Smooth muscle cell of the brain vasculature (primary cell): ENCODE results near the gene EVL.
"Not testable (repeated sequence)": the region's sequence is repeated elsewhere in the genome, so short reads cannot be mapped to it uniquely, and the experiment has no call there.

ENCODE experiments used
- DNase-seq: peaks from one replicate; pipeline ENCODE4 v3.0.0-alpha.2; 2012; ENCODE audit warnings: low read depth, low spot score

EVL gene

DNA sequence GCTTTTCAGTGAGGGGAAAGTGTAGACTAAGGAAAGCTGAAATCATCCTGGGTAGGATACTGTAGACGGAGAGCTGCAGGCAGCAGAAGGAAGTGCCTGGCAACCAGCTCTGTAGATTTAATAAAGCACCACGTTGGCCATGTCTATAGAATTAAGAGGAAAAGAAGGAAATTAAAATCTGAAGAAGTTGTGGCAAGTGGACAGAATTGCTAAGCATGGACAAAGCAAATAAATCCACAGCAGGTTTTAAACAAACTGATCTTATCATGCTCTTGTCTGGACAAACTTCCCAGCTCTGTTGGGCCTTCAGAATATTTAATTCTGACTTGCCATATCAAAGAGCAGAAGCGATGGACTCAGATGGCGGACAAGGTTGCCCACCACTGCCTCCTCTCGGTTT is 27.2 kb upstream of the EVL start:
- no peak for DNase-seq

DNA sequence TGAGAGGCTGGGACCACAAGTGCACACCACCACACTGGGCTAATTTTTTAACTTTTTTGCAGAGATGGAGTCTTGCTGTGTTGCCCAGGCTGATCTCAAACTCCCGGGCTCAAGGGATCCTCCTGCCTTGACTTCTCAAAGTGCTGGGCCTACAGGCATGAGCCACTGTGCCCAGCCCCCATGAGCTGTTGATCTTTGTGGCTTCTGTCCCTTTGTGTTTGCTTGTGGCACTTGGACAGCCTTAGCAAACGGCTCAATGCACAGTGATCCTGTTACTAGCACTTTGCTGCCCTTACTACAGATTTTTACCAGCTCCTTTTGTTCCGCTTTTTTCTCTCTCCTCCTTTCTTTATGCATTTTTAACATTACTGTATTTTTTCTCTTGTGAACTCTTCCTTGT is 25.3 kb upstream of the EVL start:
- DNase-seq, result no peak

DNA sequence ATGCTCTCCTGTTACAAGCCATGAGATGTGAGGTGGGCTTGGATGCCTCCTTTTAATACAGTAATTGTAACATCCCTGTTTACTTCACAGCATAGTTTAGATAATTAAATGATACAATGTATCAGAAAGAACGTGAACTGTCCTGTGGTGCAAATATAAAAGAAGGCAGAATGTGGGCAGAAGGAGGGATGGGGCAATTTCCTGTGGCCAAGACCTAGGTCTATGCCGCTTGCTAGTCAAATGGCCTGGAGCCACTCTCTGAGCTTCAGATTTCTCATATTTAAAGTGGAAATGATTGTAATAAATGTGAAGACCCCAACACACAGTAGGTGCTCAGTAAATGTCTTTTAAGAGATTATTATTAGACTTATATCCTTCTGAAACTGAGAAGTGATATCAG is 24.0 kb upstream of the EVL start:
- DNase-seq, result no peak

DNA sequence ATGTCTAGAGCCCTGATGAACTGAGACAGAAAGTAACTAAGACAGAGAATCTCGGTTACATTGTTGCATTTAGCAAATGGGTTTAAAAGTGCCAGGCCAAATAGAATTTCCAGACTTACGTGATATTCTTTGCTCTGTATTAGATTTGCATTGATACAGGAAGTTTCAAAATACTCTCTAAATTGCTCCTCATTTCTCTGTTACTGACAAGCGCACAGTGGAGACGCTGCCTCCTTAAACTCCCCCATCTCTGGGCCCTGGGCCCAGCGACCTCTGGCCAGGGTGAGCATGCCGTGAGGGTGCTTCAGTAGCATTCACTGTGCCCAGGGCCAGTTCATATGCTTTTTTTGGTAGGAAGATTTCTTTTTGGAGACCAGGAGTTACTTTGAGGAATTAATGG is 22.9 kb upstream of the EVL start:
- no peak for DNase-seq

DNA sequence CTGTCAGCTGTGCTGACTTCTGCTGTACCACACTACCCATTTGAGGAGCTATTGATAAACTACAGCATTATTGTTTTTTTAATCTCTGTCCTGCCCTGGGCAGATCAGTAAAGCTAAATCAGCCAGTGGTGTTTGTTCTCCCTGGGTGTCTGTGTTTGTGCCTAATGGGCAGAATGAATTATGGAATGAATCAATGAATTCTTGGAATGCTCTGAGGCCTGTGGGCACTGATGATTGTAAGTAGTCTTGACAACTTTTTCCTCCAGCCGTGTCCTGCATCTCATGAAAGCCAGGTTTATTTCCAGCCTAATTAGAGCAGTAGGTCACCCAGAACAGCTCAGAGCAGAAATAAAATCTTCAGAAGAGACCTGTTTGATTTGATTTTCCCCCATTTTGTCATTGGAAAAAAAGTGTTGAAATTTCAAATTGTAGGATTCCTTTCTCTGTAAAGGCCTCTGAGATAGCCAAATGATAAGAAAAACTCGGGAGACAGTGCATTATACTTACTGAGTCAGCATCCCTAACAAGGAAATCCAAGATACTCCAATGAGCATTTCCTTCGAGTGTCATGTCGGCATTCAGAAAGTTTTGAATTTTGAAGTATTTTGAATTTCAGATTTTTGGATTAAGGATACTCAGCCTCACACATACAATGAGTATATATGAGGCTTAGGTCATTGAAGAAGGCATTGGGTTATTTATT is 19.4 kb upstream of the EVL start:
- DNase-seq, result no peak

DNA sequence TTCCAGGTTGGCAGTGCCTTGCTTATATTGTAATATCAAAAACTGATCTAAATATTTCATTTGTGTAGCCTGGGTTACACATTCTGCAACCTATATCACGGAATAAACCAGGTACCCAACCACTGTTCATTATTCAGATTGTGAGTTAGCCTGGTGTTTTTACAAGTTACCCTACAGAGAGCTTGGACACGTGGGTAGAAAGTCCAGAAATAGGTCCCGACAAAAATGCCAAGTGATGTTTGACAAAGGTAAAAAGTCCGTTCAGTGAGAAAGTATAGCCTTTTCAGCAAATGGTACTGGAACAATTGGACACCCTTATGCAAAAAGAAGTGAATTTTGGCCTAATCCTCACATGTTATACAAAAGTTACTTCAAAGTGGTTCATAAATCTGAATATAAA is 17.6 kb upstream of the EVL start:
- DNase-seq, result no peak

DNA sequence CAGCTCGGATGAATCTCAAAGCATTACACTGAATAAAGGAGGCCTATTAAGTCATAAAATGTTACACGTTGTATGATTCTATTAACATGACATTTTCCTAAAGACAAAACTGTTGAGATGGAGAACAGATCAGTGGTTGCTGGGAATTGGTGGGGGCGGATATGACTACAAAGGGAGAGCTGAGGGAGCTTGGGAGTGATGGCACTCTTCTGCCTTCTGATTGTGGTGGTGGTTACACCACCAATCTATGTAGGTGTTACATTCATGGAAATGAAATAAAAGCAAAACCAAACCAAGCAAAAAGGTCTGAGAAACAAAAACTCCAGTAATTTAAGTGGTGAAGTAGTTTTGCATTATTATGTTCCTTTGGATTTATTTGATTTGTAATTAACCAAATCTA is 16.4 kb upstream of the EVL start:
- DNase-seq, result no peak

DNA sequence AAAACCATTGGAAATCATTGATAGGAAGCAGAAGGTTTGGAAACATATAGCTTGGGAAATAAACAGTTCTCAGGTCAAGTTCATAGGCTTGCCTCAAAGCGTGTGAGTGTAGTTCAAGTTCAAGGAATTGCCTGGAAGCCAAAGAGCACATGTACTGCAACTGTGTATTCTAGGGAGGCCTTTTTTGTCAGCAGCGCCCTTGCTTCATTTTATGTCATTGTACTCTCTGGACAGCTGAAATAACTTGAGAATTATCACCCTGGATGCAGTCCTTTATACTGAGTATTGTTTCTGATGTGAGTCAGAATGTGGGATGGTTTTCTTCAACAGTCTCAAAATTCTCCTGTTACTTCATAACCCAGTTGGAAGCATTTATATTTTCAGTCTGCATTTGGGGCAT is 16.0 kb upstream of the EVL start:
- DNase-seq, result no peak

DNA sequence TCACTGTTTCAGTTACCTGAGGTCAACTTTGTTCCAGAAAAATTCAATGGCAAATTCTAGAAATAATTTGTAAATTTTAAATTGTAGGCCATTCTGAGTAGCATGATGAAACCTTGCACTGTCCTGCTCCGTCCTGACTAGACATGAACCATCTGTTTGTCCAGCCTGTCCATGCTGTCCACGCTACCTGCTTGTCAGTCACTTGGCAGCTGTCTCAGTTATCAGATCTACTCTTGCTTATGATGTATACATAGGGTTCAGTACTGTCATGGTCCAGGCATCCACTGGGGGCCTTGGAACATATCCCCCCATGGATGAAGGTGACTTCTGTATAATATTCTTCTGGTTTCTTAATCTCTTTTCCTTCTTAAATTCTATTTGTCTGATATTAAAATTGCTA is 14.1 kb upstream of the EVL start:
- no peak for DNase-seq

DNA sequence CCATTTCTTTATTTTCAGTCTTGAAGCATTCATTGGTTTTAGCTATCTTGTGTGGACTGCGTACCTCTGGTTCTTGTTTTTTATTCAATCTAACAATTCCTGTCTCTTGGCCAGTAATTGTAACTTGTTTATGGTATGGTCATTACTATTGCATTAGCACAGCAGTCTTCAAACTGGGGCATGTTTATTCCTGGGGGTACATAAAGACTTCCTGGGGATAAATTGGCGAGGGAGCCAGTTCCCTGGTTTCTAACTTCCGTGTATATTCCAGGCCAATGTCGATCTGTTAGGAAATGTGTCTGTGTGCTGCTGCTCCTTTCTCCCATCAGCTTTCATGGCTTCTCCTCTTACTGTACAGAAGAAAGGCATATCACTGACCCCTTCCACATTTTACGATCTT is 13.7 kb upstream of the EVL start:
- no peak for DNase-seq

DNA sequence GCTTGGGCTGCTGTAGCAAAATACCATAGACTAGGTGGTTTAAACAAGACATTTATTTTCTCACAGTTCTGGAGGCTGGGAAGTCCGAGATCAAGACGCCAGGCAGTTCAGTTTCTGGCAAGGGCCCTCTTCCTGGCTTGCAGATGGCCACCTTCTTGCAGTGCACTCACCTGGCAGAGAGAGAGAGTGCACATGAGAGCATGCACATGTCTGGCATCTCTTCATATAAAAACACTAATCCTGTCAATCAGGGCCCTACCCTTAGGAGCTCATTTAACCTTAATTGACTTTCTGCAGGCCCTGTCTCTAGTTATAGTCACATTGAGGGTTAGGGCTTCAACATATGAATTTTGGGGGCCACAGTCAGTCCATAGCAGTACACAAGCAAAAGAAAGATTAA is 12.4 kb upstream of the EVL start:
- DNase-seq, result no peak

DNA sequence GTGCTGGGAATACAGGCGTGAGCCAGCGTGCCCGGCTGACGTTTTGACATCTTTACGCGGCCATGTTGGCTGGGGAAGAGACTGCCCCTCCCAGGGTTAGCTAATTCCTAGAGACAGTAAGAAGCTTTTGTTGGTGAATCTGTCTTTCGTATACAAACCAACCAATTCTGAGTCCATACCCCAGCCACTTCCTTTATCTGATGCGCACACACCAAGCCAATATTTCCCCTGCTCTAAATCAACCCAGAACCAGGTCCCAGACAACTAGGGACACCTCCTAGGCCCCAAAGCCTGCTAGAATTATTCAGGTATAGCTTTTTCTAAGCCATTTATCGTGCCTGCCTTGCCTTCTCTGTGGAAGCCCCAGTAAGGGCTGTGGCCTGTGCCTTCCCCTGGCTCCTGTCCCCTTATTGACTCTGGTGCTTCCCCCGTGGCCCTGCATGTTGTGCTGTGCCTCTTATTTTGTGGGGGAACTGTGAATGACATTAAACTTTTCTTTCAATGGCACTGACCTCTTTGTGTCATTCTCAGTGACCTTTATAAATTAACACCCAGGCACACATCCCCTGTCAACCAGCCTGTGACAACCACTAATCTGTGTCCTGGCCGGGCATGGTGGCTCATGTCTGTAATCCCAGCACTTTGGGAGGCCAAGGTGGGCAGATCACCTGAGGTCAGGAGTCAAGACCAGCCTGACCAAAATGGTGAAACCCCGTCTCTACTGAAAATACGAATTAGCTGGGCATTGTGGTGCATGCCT is 10.7 kb upstream of the EVL start:
- DNase-seq, result no peak

DNA sequence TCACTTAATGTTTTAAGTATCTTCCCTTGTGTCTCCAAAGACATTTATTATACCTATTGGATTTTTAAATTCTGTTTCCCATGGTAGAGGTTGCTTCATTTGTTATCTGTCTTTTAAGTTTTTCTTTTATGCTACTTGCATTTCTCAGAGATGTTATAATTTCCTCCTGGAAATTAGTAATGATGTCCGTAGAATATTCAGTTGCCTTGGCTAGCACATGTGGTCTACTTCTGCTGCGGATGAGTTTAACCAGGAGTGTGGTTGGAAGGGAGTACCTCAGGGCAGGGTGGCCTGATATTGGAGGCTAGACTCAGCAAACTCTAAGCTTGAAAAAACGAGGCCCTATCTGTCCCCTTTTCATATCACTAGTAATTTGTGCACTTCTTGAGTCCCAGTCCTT is 8.8 kb upstream of the EVL start:
- no peak for DNase-seq

DNA sequence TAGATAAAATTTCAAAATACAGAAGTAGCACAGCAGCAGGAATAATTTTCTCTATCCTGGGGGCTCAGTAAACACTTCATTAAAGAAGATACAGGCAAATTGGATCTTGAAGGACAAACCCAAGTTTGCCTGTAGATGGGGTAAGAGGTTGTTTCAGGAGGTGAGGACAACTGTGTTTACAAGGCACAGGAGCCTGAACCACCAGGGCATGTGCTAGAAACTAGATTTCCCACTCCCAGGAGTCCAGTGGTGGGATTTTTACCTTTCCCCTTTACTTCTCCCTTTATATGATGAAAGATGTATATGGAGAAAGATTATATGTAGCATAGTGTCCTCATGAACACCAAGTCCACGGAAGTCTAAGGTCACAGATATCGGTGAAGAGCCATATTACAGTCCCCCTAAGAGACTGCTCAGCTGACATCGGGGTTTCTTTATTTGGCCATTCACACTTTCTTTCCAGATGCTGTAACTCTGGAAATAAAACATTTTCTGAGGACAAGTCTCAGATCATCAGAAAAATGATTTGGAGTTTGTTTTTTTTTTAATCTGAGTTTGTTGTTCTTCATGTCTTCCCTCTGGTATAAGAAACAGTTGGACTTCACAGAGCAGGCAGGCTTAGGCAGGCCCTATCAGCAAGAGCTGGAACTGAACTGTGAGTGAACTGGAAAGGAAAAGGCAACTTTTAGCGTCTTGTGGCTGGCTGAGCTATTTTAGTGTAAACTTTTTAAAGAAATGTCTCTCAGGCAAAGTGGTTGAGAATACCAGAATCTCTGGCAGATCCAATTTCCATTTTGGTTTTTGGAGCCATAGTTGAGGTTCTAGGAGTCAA is 8.0 kb upstream of the EVL start:
- DNase-seq, result no peak

DNA sequence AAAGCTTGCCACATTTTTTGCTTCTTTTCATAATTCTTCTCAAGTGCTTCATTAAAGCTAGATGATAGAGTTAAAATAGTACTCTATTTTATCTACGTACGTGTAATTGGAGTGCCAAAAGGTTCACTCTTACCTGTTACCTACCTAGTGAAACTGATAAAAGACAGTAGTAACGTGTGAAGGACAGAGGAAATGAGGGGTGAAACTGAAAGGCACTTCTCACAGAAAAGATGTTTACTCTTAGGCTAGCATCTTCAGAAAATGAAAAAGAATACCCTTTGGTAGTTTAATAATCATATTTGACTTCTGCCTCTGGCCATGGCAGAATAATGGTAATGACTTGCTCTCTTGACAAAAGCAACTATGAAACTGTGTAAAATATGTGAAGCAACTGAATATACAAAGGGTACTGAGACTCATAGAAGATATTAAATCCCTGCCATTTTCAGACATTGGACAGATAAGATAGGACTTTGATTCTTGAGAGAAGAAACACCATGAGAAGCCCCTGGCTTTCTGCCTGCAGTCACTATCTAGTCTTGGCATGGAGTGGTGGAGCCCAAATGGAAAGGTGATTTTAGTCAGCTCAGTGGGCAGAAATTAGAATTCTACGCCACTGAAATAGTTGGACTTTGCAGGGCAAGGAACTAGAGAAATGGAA is 6.3 kb upstream of the EVL start:
- no peak for DNase-seq

DNA sequence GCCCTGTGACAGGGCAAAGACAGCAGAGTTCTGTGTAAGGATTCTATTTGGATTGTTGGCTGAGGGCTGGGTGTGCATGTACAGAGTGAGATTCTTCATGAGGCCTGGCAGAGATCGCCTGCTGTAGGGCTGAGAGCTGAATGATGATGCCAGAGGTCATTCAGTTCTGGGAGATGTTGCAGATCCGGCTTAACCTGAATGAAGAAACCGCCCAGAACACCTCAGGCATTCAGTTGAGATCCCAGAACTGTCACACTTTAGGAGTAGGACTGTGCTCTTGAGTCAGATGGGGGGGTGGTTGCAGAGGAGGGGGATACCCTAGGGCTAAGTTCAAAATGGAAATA is 5.8 kb upstream of the EVL start:
- no peak for DNase-seq

DNA sequence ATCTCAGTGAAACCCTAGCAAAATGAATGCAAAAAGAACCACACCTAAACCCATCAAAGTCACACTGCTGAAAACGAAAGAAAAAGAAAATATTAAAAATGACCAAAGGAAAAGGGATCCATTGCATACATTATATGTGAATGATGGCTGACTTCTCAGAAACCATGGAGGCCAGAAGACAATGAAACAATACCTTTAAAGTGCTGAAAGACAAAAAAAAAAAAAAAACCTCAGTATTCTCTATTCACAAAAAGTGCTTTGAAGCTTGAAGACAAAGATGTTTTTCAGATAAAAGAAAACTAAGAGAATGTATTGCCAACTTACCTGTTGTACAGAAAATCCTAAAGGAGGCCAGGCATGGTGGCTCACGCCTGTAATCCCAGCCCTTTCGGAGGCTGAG is 4.5 kb upstream of the EVL start:
- no peak for DNase-seq

DNA sequence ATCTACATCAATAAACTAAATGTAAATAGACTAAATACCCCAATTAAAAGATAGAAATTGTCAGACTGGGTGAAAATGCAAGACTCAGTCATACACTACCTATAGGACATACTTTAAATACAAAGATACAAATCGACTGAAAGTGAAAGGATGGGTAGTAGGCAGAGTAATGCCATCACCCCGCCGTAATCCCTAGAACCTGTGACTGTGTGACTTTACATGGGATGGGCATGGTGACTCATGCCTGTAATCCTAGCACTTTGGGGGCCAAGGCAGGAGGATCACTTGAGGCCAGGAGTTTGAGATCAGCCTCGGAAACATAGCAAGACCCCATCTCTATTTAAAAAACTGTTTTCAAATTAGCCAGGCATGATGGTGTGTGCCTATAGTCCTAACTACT is 2.6 kb upstream of the EVL start:
- no peak for DNase-seq

DNA sequence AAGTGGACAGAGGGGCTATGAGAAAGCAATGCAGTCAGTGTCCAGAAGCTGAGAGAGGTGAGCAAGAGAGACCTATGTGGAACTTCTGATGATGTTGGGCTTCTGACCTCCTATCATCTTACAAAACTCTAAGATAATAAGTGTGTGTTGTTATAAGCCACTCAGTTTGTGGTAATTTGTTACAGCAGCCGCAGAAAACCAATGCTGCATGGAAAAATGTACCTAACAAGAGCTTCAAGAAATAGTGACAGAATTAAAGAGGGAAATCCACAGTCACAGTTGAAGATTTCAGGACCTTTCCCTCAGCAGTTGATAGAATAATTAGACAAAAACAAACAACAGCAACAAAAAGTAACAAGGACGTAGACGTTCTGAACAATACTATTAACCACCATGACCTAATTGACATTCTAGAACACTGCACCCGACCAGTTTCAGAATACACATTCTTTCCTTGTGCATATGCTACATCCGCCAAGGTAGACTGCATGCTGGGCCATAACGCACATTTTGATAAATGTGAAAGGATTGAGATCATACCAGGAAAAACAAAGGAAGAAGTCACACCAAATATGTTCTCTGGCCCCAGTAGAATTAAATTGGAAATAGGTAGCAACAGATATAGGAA is 1.8 kb upstream of the EVL start:
- DNase-seq, result no peak

DNA sequence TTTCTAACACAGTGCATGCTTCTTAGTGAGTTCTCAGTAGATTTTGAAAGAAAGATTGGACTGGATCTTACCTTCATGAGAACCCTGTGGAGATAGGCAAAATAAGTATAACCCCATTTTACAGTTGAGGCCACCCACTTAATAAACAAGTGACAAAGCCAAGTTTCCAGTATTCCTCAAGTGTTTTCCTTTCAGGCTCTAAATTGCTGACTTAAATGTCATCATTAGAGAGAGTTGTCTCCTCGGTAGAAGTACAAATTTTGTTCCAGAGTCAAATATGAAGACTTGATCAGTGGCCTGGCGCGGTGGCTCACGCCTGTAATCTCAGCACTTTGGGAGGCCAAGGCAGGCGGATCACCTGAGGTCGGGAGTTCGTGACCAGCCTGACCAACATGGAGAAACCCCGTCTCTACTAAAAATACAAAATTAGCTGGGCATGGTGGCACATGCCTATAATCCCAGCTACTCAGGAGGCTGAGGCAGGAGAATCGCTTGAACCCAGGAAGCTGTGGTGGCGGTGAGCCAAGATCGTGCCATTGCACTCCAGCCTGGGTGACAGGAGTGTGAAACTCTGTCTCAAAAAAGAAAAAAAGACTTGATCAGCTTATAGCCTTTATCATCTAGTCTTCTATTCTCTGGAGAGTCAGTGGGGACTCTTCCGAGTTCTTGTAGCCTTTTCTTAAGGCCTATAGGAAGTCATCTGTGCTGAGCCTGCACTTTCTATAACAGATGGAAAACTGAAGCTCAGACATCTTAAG is 708 bp upstream of the EVL start:
- DNase-seq, result not testable (repeated sequence)

DNA sequence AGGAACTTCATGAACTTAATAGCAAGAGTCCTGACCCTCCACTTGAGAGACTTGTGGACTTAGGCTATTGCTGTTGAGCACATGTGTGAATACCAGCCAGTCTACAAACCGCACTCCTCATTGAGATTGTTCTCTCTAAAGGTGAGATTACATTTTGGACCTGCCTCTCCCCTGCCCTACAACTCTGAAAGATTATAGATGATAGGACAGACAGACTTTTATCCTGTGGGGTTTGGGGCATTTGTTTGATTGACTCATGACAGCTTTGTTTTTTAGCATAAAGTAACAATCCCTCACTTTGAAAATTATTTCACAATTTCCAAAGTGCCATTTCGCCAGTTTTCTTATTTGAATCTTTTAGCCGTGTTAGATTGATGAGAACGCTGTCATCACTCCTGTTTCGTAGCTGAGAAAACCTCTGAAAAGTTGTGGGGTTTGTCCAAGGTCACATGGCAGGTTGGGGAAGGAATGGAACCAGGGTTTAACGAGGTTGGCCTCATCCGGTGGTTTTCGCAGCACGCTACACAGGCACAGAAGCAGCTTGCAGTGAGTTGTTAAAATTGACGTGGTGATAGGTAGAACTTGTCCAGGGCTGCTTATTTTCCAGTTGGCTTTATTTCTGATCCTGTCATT is 836 bp downstream of the EVL start:
- no peak for DNase-seq
